Esophagus muscularis mucosa (tissue), 3 donors: Measurements from ENCODE around the gene EHF.

Source experiments
- EP300 ChIP-seq: sonication (generic); formaldehyde crosslinking; IDR thresholded peaks from one replicate; pipeline ENCODE4 v1.6.1; 2017; ENCODE audit warnings: antibody characterized with exemption
- TF ChIP-seq, protein P1 (sequence below), 3 experiments: fragments of 200-600 bp in 2 of 3; fragments of 450-650 bp in 1 of 3; sonication (generic) in 2 of 3; IDR thresholded peaks; one replicate each; pipeline ENCODE4 v1.5.1; 2017 to 2019; ENCODE audit warnings: antibody characterized with exemption in 3 of 3, mild to moderate bottlenecking in 2 of 3, moderate library complexity in 1 of 3

DNA sequence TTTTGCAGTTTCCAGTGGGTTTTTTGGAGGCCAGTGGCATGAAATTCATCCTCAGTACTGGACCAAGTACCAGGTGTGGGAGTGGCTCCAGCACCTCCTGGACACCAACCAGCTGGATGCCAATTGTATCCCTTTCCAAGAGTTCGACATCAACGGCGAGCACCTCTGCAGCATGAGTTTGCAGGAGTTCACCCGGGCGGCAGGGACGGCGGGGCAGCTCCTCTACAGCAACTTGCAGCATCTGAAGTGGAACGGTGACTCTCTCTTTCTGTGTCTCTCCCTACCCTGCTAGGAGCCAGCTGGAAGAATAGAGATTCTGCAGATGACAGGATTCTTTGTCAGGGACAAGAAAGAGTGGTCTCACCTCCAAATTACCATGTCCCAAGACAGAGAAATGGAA, 25.5 kb downstream of the EHF start:
- no peak for TF ChIP-seq EP300
- TF ChIP-seq, protein P1, sequence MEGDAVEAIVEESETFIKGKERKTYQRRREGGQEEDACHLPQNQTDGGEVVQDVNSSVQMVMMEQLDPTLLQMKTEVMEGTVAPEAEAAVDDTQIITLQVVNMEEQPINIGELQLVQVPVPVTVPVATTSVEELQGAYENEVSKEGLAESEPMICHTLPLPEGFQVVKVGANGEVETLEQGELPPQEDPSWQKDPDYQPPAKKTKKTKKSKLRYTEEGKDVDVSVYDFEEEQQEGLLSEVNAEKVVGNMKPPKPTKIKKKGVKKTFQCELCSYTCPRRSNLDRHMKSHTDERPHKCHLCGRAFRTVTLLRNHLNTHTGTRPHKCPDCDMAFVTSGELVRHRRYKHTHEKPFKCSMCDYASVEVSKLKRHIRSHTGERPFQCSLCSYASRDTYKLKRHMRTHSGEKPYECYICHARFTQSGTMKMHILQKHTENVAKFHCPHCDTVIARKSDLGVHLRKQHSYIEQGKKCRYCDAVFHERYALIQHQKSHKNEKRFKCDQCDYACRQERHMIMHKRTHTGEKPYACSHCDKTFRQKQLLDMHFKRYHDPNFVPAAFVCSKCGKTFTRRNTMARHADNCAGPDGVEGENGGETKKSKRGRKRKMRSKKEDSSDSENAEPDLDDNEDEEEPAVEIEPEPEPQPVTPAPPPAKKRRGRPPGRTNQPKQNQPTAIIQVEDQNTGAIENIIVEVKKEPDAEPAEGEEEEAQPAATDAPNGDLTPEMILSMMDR (IDR thresholded peaks at IDR 0.05): no peak
